Esophagus squamous epithelium (tissue), 5 donors: Measurements from ENCODE around the gene LRRC36. TPM values are rescaled to one million over a fixed set of nuclear protein-coding genes. Genes with fewer than 3 reads are reported as not detected.

ENCODE experiments used
- DNase-seq: peaks from one replicate; lab custom pipeline; 2025; lab: John Stamatoyannopoulos, UW
- H3K27ac ChIP-seq, 4 donors: fragments of 200-600 bp; sonication (generic); one replicate each; pipeline ENCODE4 v1.5.1; 2016 to 2019; ENCODE audit warnings: mild to moderate bottlenecking in 1 of 4
- H3K27me3 ChIP-seq, 4 donors: fragments of 200-600 bp; sonication (generic); 1 replicate in 3 of 4; 2 replicates in 1 of 4; pipeline versions ENCODE4 v1.5.1 to v1.6.0; 2017 to 2021; ENCODE audit warnings: antibody characterized with exemption in 1 of 4
- H3K36me3 ChIP-seq, 3 donors: fragments of 200-600 bp; sonication (generic); one replicate each; pipeline ENCODE4 v1.5.1; 2016 to 2019
- H3K4me1 ChIP-seq, 3 donors: fragments of 200-600 bp; sonication (generic); one replicate each; pipeline ENCODE4 v1.5.1; 2017 to 2019
- H3K4me3 ChIP-seq, 4 donors: fragments of 200-600 bp; sonication (generic); 1 replicate in 3 of 4; 2 replicates in 1 of 4; pipeline ENCODE4 v1.5.1; 2016 to 2019; ENCODE audit warnings: mild to moderate bottlenecking in 2 of 4, moderate library complexity in 1 of 4
- H3K9me3 ChIP-seq, 3 donors: fragments of 200-600 bp; sonication (generic); one replicate each; pipeline ENCODE4 v1.5.1; 2016 to 2019
- CTCF ChIP-seq, 6 experiments: fragments of 450-650 bp in 4 of 6; fragments of 200-600 bp in 2 of 6; sonication (generic) in 2 of 6; IDR thresholded peaks; one replicate each; pipeline ENCODE4 v1.5.1; 2016 to 2019; ENCODE audit warnings: antibody characterized with exemption in 6 of 6, mild to moderate bottlenecking in 4 of 6, moderate library complexity in 4 of 6
- POLR2A ChIP-seq, 4 donors: fragments of 450-650 bp; IDR thresholded peaks; one replicate each; pipeline ENCODE4 v1.6.1; 2017; ENCODE audit warnings: antibody characterized with exemption in 4 of 4, mild to moderate bottlenecking in 4 of 4, moderate library complexity in 3 of 4
- WGBS, 2 donors: methylation state at CpG; one replicate each; pipeline ENCODE4 v1.1.5; 2018; 5-methylcytosine and 5-hydroxymethylcytosine counted together
- intact Hi-C: fragments of 100-400 bp; cut with DNase I; formaldehyde crosslinking; loops from one replicate; pipeline ENCODE4 v1.15.0; 2022
- total RNA-seq, 4 donors: library from RNA; depleted of rRNA; stranded (reverse); fragments of >200 nt; gene quantifications; one replicate each; pipeline ENCODE4 v1.1.0, GENCODE V29; 2016
- donor health status: DM: yes; HTN: yes; CAD: no.

LRRC36 gene
- total RNA-seq, 4 donors from 2014 or later = not detected

- peak; percentile 41 to 79 (median 68) for TF ChIP-seq CTCF (IDR thresholded peaks at IDR 0.05)
- TF ChIP-seq POLR2A (IDR thresholded peaks at IDR 0.05) = peak in 2 of 4 donors; percentile 18 to 38
- WGBS, 2 donors = 0 to 3% methylated on average over 11 to 14 of the region's 73 CpGs
- no peak for DNase-seq
Observed at GRCh38 chr16:67415872-67416793, 89.5 kb downstream of the LRRC36 start, which contains the start of gene ZDHHC1. Gene ZDHHC1, minus strand, starts transcription at chr16:67416477. Its CDS starts 8,702 bp downstream, at chr16:67407775.

GRCh38 chr16:67417333-67418061 is 90.9 kb downstream of the LRRC36 start:
- intact Hi-C loops = loop anchor here (5.0 to 10.0 kb wide), 2 partner anchors 45 to 133 kb away; no protein-coding TSS in a partner anchor

More at GRCh38 chr16:67415872-67416793, 89.5 kb downstream of the LRRC36 start, which contains the start of gene ZDHHC1:
- Histone ChIP-seq H3K9me3 (no peaks in the 10 kb centered on the region), H3K27me3 (no peaks in the 10 kb centered on the region), H3K4me3 (peak within 1 kb of the TSS; percentile 54 to 83 (median 62)), H3K36me3 (no peaks in the 10 kb centered on the region), H3K4me1 (peaks cover 0 to 36% (median 15%) of the 10 kb centered on the region in 3 donors), H3K27ac (peak within 1 kb of the TSS; percentile 76 to 84 (median 81))
- intact Hi-C loops = loop anchor here (5.0 to 10.0 kb wide), 2 partner anchors 44 to 131 kb away; no protein-coding TSS in a partner anchor

GRCh38 chr16:67419502-67419901 is 92.9 kb downstream of the LRRC36 start:
- TF ChIP-seq CTCF (IDR thresholded peaks at IDR 0.05) = no peak
- TF ChIP-seq POLR2A (IDR thresholded peaks at IDR 0.05) = no peak
- no peak for DNase-seq
- H3K9me3 ChIP-seq = no peaks in the 10 kb centered on the region
- no peak overlapping the region for H3K4me3 ChIP-seq
- peaks cover 0 to 2% (median 0%) of the 10 kb centered on the region in 4 donors for H3K27me3 ChIP-seq
- WGBS, 2 donors = 84 to 86% methylated on average over 3 of the region's 3 CpGs
- H3K36me3 ChIP-seq = no peaks in the 10 kb centered on the region
- intact Hi-C loops = loop anchor here (5.0 to 10.0 kb wide), 2 partner anchors 47 to 135 kb away; no protein-coding TSS in a partner anchor
- H3K27ac ChIP-seq = no peak overlapping the region
- peaks cover 0 to 27% (median 11%) of the 10 kb centered on the region in 3 donors for H3K4me1 ChIP-seq

More at GRCh38 chr16:67417333-67418061, 90.9 kb downstream of the LRRC36 start:
- no peak overlapping the region for H3K4me3 ChIP-seq
- peaks cover 0 to 36% (median 15%) of the 10 kb centered on the region in 3 donors for H3K4me1 ChIP-seq
- no peaks in the 10 kb centered on the region for H3K9me3 ChIP-seq
- H3K36me3 ChIP-seq = no peaks in the 10 kb centered on the region
- H3K27me3 ChIP-seq = no peaks in the 10 kb centered on the region
- WGBS, 2 donors = 79 to 92% methylated on average over 2 of the region's 2 CpGs
- no peak overlapping the region for H3K27ac ChIP-seq
- no peak for DNase-seq
- TF ChIP-seq POLR2A (IDR thresholded peaks at IDR 0.05) (no peak), CTCF (IDR thresholded peaks at IDR 0.05) (no peak)

- H3K27ac ChIP-seq = no peak overlapping the region
- H3K36me3 ChIP-seq = no peaks in the 10 kb centered on the region
- no peaks in the 10 kb centered on the region for H3K9me3 ChIP-seq
- TF ChIP-seq CTCF (IDR thresholded peaks at IDR 0.05) (no peak), POLR2A (IDR thresholded peaks at IDR 0.05) (no peak)
- intact Hi-C loops = loop anchor here (5.0 to 10.0 kb wide), 3 partner anchors 42 to 135 kb away; no protein-coding TSS in a partner anchor
- no peak overlapping the region for H3K4me3 ChIP-seq
- DNase-seq = no peak
- H3K4me1 ChIP-seq = peaks cover 0 to 23% (median 10%) of the 10 kb centered on the region in 3 donors
- H3K27me3 ChIP-seq = peaks cover 0 to 6% (median 0%) of the 10 kb centered on the region in 4 donors
- 54 to 75% methylated on average over 3 of the region's 3 CpGs for WGBS, 2 donors
Observed at GRCh38 chr16:67419931-67420330, 93.3 kb downstream of the LRRC36 start.
